Smooth muscle cell (in vitro differentiated cells): ENCODE results near the gene MS4A18. TPM values are rescaled to one million over a fixed set of nuclear protein-coding genes. Genes with fewer than 3 reads are reported as not detected.

Experiments
- DNase-seq: peaks from one replicate; lab custom pipeline; 2025; ENCODE audit not compliant: unreplicated experiment; lab: John Stamatoyannopoulos, UW
- H2AFZ ChIP-seq: fragments of 200-600 bp; sonication (generic); 2 replicates; pipeline ENCODE4 v1.6.0; 2016; ENCODE audit warnings: antibody characterized with exemption, low read depth, mild to moderate bottlenecking
- H3F3A ChIP-seq: fragments of 200-600 bp; sonication (generic); 2 replicates; pipeline ENCODE4 v1.6.0; 2017; ENCODE audit warnings: antibody characterized with exemption, low read depth
- H3K27ac ChIP-seq: fragments of 200-600 bp; sonication (generic); 2 replicates; pipeline ENCODE4 v1.5.1; 2016; ENCODE audit warnings: low read depth, mild to moderate bottlenecking
- H3K27me3 ChIP-seq: fragments of 200-600 bp; sonication (generic); 2 replicates; pipeline ENCODE4 v1.6.1; 2016; ENCODE audit warnings: low read depth, mild to moderate bottlenecking
- H3K36me3 ChIP-seq: fragments of 200-600 bp; sonication (generic); 2 replicates; pipeline ENCODE4 v1.5.1; 2016; ENCODE audit warnings: low read depth
- H3K4me1 ChIP-seq: fragments of 200-600 bp; sonication (generic); 2 replicates; pipeline ENCODE4 v1.5.1; 2016; ENCODE audit warnings: low read depth
- H3K4me2 ChIP-seq: fragments of 200-600 bp; sonication (generic); 2 replicates; pipeline ENCODE4 v1.6.0; 2016; ENCODE audit warnings: mild to moderate bottlenecking
- H3K4me3 ChIP-seq: fragments of 200-600 bp; sonication (generic); 2 replicates; pipeline ENCODE4 v1.5.1; 2016; ENCODE audit warnings: mild to moderate bottlenecking
- H3K79me2 ChIP-seq: fragments of 200-600 bp; sonication (generic); 2 replicates; pipeline ENCODE4 v1.6.0; 2016; ENCODE audit warnings: low read depth, mild to moderate bottlenecking
- H3K9ac ChIP-seq: fragments of 200-600 bp; sonication (generic); 2 replicates; pipeline ENCODE4 v1.6.0; 2016; ENCODE audit warnings: low read depth
- H3K9me3 ChIP-seq: fragments of 200-600 bp; sonication (generic); replicated peaks from 2 replicates; pipeline ENCODE4 v1.5.1; 2016; ENCODE audit warnings: low read depth
- H4K20me1 ChIP-seq: fragments of 200-600 bp; sonication (generic); 2 replicates; pipeline ENCODE4 v1.6.0; 2016; ENCODE audit warnings: low read depth
- CTCF ChIP-seq: fragments of 200-600 bp; sonication (generic); IDR thresholded peaks from 2 replicates; pipeline ENCODE4 v1.5.1; 2017; ENCODE audit warnings: borderline replicate concordance, mild to moderate bottlenecking, antibody characterized with exemption; ENCODE audit not compliant: insufficient read depth, poor library complexity, severe bottlenecking
- WGBS: methylation state at CpG from one replicate; pipeline ENCODE4 v1.1.7; 2016; ENCODE audit warnings: low lambda C conversion rate; 5-methylcytosine and 5-hydroxymethylcytosine counted together
- polyA plus RNA-seq: library from polyadenylated mRNA; unstranded; fragments of >200 nt; fragmentation: Nextera tagmentation; extraction: Ambion mirVana; gene quantifications from 2 replicates; pipeline ENCODE4 v1.2.1, GENCODE V29; 2016
- total RNA-seq: library from RNA; depleted of rRNA; stranded (reverse); fragments of >200 nt; gene quantifications from 2 replicates; pipeline ENCODE4 v1.2.3, GENCODE V29; 2014

The MS4A18 gene
- total and polyA plus RNA-seq, 2 experiments from 2014 or later, result not detected

DNA sequence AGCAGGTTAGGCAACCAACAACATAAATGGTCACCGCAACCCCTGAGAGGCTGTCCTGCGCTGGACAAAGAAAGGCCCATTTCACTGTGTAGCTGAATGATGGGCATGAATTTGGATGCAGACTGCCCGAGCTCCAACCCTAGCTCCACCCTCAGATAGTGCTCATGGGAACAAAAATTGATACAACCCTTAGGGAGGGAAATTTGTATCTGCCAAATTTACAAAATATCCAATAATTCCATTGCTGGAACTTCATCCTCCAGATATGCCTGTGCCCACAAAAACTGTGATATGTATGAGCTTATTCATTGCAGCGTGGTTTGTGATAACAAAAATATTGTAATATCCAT lies 23.1 kb upstream of the MS4A18 start:
- 73% methylated on average over 4 of the region's 4 CpGs for WGBS
- H3K27ac ChIP-seq, result no peak overlapping the region
- H3K4me2 ChIP-seq, result no peak overlapping the region
- H3K36me3 ChIP-seq, result no peaks in the 10 kb centered on the region
- H2AFZ ChIP-seq, result no peak overlapping the region
- H3K9ac ChIP-seq, result no peak overlapping the region
- no peak for TF ChIP-seq CTCF
- no peaks in the 10 kb centered on the region for H3F3A ChIP-seq
- no peaks in the 10 kb centered on the region for H3K4me1 ChIP-seq
- H3K27me3 ChIP-seq, result no peaks in the 10 kb centered on the region
- no peaks in the 10 kb centered on the region for H4K20me1 ChIP-seq
- DNase-seq, result no peak
- H3K79me2 ChIP-seq, result no peaks in the 10 kb centered on the region
- no peak overlapping the region for H3K4me3 ChIP-seq
- H3K9me3 ChIP-seq, result no peaks in the 10 kb centered on the region

- Histone ChIP-seq H3K4me3 (no peak overlapping the region), H3K27me3 (no peaks in the 10 kb centered on the region), H3K4me2 (no peak overlapping the region), H3K9ac (no peak overlapping the region), H4K20me1 (no peaks in the 10 kb centered on the region), H3K79me2 (no peaks in the 10 kb centered on the region), H3K9me3 (no peaks in the 10 kb centered on the region), H2AFZ (no peak overlapping the region), H3K36me3 (no peaks in the 10 kb centered on the region), H3K27ac (no peak overlapping the region), H3F3A (no peaks in the 10 kb centered on the region), H3K4me1 (no peaks in the 10 kb centered on the region)
- 89% methylated on average over 12 of the region's 12 CpGs for WGBS
- DNase-seq, result no peak
- TF ChIP-seq CTCF, result no peak
Observed at GRCh38 chr11:60703374-60703773, 21.1 kb upstream of the MS4A18 start.

DNA sequence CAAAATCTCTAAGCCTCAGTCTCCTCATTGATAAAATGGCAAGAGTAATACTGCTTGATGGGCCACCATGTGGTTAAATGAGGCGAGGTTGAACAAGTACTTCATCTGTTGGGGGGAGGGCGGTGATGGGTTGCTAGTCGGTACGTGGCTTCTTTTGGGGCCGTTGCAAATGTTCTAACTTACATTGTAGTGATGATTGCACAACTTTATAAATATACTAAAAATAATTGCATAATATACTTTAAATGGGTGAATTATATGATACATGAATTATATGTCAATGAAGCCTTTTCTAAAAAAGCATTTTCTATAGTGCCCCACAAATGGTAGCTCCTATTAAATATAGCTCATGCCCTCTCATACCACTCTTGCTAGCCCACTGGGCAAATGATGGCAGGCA lies 18.6 kb upstream of the MS4A18 start:
- Histone ChIP-seq H4K20me1 (no peaks in the 10 kb centered on the region), H3K9ac (no peak overlapping the region), H2AFZ (no peak overlapping the region), H3K9me3 (no peaks in the 10 kb centered on the region), H3K36me3 (no peaks in the 10 kb centered on the region), H3K4me1 (no peaks in the 10 kb centered on the region), H3K27me3 (no peaks in the 10 kb centered on the region), H3F3A (no peaks in the 10 kb centered on the region), H3K4me2 (no peak overlapping the region), H3K4me3 (no peak overlapping the region), H3K79me2 (no peaks in the 10 kb centered on the region), H3K27ac (no peak overlapping the region)
- no peak for TF ChIP-seq CTCF
- DNase-seq, result no peak
- 87% methylated on average over 5 of the region's 5 CpGs for WGBS

- Histone ChIP-seq H3F3A (no peaks in the 10 kb centered on the region), H3K9ac (no peak overlapping the region), H3K4me3 (no peak overlapping the region), H3K36me3 (no peaks in the 10 kb centered on the region), H3K4me2 (no peak overlapping the region), H3K27me3 (no peaks in the 10 kb centered on the region), H3K9me3 (no peaks in the 10 kb centered on the region), H3K27ac (no peak overlapping the region), H4K20me1 (no peaks in the 10 kb centered on the region), H3K79me2 (no peaks in the 10 kb centered on the region), H3K4me1 (no peaks in the 10 kb centered on the region), H2AFZ (no peak overlapping the region)
- no peak for DNase-seq
- WGBS, result 69% methylated on average over 5 of the region's 5 CpGs
- TF ChIP-seq CTCF, result no peak
Observed at GRCh38 chr11:60706931-60707330, 17.6 kb upstream of the MS4A18 start.
